ENCODE data around the gene GHITM. TPM values are rescaled to one million over a fixed set of nuclear protein-coding genes. Genes with fewer than 3 reads are reported as not detected.
"Not testable (repeated sequence)": the region's sequence is repeated elsewhere in the genome, so short reads cannot be mapped to it uniquely, and the experiment has no call there.

The GHITM gene
- total RNA-seq, 2 donors from 2014 or later = 121 to 157 TPM

DNA sequence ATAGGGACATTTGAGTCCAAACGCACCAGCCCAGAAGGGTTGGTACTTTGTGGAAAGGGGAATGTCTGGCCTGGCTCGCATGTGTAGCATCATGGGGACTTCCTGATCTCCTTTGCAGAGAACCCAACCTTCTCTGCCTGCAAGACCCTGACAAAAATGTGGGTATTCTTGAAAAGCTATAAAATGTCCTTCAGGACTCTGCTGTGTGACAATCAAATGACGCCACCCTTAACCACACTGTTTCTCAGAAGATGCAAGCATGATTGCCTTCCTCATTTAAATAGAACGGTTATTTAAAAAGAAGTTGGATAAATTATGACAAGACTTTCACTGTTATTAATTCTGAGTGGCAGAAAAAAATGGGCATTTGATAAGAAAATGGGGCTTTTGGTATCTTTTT is 19.2 kb downstream of the GHITM start:
- DNase-seq (ENCODE audit: low spot score) = no peak
- no peak for ATAC-seq
- Mint-ChIP-seq H3K27me3 (peaks cover 0 to 8% of the 10 kb centered on the region in 2 donors), H3K4me3 (peak overlapping the region; percentile 43), H3K4me1 (ENCODE audit: low read depth in 2 of 2) (peaks cover 33 to 35% of the 10 kb centered on the region in 2 donors), H3K27ac (peak overlapping the region; percentile 74 to 90), H3K36me3 (peaks cover 12% of the 10 kb centered on the region), H3K9me3 (no peaks in the 10 kb centered on the region)

DNA sequence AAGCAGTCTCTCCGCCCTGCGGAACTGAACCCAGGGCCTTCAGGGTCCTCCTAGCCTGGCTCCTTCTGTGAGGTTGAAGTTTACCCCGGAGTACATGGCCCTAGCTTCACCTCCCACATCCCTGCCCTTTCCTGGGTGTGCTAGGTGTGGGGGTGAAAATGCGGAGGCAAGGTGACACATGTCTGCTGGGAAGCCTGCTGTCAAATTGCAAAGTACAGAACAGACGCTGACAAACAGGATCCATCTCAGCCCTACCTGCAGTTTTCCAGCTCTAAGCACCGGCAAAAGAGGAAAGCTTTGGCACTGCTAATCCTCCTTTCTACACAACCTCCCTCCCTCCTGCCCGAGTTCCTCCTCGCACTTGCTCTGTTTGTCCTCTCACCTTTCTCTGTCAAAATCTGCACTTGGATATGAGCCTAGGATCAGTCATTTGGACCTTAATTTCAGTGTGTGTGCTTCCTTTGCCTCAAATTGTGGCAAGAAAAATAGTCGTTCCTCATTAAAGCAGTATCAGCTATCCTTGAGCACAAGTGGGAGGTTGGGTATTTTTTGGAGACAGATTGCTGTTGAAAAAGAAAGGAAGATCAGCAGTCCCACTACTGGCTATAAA is 19.9 kb downstream of the GHITM start:
- Mint-ChIP-seq H3K27me3 (peaks cover 0 to 9% of the 10 kb centered on the region in 2 donors), H3K4me1 (ENCODE audit: low read depth in 2 of 2) (peaks cover 35 to 36% of the 10 kb centered on the region in 2 donors), H3K36me3 (peaks cover 9% of the 10 kb centered on the region), H3K27ac (peak overlapping the region; percentile 47 to 90), H3K9me3 (no peaks in the 10 kb centered on the region), H3K4me3 (no peak overlapping the region)
- DNase-seq (ENCODE audit: low spot score) = no peak
- ATAC-seq = no peak

DNA sequence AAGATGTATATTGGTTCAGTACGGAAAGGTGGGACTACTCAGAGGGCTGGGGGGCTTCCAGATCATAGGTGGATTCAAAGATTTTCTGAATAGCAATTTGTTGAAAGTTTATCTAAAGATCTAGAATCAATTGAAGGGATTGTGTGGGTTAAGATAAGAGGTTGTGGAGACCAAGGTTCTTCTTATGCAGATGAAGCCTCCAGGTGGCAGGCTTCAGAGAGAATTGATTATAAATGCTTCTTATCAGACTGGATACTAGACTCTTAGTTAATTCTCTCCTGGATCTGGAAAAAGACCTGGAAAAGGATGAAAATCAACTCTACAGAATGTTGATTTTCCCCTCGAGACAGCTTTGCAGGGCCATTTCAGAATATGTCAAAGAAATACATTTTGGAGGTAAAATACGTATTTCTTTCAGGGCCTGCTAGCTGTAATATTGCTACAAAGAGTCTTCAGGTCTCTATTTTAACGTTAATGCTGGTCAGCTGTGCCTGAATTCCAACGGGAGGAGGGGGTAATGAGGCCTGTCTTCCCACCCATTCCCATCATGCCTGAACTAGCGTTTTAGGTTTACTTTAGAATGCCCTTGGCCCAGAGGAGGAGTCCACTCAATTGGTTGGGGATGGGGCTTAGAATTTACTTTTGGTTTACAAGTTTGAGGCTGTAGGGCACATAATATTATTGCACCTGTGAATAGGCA is 21.5 kb downstream of the GHITM start:
- Mint-ChIP-seq H3K4me3 (no peak overlapping the region), H3K4me1 (ENCODE audit: low read depth in 2 of 2) (peaks cover 31 to 32% of the 10 kb centered on the region in 2 donors), H3K27me3 (peaks cover 0 to 9% of the 10 kb centered on the region in 2 donors), H3K36me3 (peaks cover 3% of the 10 kb centered on the region), H3K27ac (no peak overlapping the region), H3K9me3 (no peaks in the 10 kb centered on the region)
- DNase-seq (ENCODE audit: low spot score) = no peak
- ATAC-seq = no peak

DNA sequence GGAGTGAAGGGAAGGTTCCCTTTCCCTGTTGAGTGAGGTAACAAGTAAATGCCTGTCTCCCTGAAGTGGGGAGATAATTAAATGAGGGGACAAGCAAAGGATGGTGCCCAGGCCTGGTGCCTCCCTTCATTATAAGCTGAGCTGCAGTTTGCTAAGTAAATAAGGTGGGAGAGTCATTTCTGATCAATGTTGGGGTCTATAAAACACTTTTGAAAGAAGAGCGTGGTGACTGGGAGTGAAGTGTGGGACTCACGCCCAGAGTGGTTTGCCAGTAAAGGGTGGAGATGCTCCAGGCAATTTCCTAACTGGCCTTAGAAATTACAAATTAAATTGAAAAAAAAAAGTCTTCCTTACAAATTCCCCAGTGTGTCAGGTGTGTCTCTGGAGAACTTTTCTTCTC is 24.7 kb downstream of the GHITM start:
- ATAC-seq = no peak

GRCh38 chr10:84164442-84164841 is 25.1 kb downstream of the GHITM start:
- Mint-ChIP-seq H3K9me3 (no peaks in the 10 kb centered on the region), H3K4me1 (ENCODE audit: low read depth in 2 of 2) (peaks cover 2 to 6% of the 10 kb centered on the region in 2 donors), H3K27me3 (peaks cover 0 to 6% of the 10 kb centered on the region in 2 donors), H3K36me3 (no peaks in the 10 kb centered on the region), H3K4me3 (no peak overlapping the region), H3K27ac (no peak overlapping the region)
- DNase-seq (ENCODE audit: low spot score) (no peak), ATAC-seq (no peak)

More for the DNA sequence above, 24.7 kb downstream of the GHITM start:
- no peak for DNase-seq (ENCODE audit: low spot score)
- Mint-ChIP-seq H3K27ac (no peak overlapping the region), H3K4me1 (ENCODE audit: low read depth in 2 of 2) (peaks cover 6 to 10% of the 10 kb centered on the region in 2 donors), H3K4me3 (no peak overlapping the region), H3K27me3 (peaks cover 0 to 9% of the 10 kb centered on the region in 2 donors), H3K36me3 (no peaks in the 10 kb centered on the region), H3K9me3 (no peaks in the 10 kb centered on the region)

- peaks cover 0 to 6% of the 10 kb centered on the region in 2 donors for H3K4me1 Mint-ChIP-seq (ENCODE audit: low read depth in 2 of 2)
- no peak overlapping the region for H3K27ac Mint-ChIP-seq
- DNase-seq (ENCODE audit: low spot score) = no peak
- peaks cover 0 to 2% of the 10 kb centered on the region in 2 donors for H3K27me3 Mint-ChIP-seq
- no peaks in the 10 kb centered on the region for H3K9me3 Mint-ChIP-seq
- H3K36me3 Mint-ChIP-seq = no peaks in the 10 kb centered on the region
- no peak overlapping the region for H3K4me3 Mint-ChIP-seq
- no peak for ATAC-seq
Measured at GRCh38 chr10:84166620-84167288, 27.4 kb downstream of the GHITM start.

DNA sequence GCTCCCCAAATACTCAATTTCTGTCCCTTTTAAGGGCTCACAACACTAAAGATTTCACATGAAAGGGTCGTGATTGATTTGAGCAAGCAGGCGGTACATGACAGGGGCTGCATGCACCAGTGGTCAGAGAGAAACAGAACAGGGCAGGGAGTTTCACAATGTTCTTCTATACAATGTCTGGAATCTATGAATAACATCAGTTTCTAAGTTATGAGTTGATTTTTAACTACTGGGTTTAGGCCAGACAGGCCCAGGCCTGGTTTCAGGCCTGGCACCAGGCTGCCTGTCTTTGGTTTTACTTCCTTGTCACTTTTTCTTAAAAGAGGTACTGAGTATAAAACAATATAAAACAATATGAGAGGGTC is 28.0 kb downstream of the GHITM start:
- DNase-seq (ENCODE audit: low spot score); H3K9me3 Mint-ChIP-seq; ATAC-seq; H3K4me1 Mint-ChIP-seq (ENCODE audit: low read depth in 2 of 2); H3K4me3 Mint-ChIP-seq; H3K27ac Mint-ChIP-seq; H3K27me3 Mint-ChIP-seq; H3K36me3 Mint-ChIP-seq: not testable (repeated sequence)

- not testable (repeated sequence) for H3K27me3 Mint-ChIP-seq; H3K27ac Mint-ChIP-seq; DNase-seq (ENCODE audit: low spot score); ATAC-seq; H3K9me3 Mint-ChIP-seq; H3K36me3 Mint-ChIP-seq; H3K4me3 Mint-ChIP-seq; H3K4me1 Mint-ChIP-seq (ENCODE audit: low read depth in 2 of 2)
Measured at GRCh38 chr10:84168382-84168781, 29.1 kb downstream of the GHITM start.

- H3K27me3 Mint-ChIP-seq; H3K36me3 Mint-ChIP-seq; ATAC-seq; H3K4me3 Mint-ChIP-seq; DNase-seq (ENCODE audit: low spot score); H3K4me1 Mint-ChIP-seq (ENCODE audit: low read depth in 2 of 2); H3K9me3 Mint-ChIP-seq: not testable (repeated sequence)
- peak overlapping the region in 1 of 2 donors; percentile 56 for H3K27ac Mint-ChIP-seq
Measured at GRCh38 chr10:84171237-84171636, 31.9 kb downstream of the GHITM start.

- not testable (repeated sequence) for DNase-seq (ENCODE audit: low spot score); ATAC-seq; H3K4me1 Mint-ChIP-seq (ENCODE audit: low read depth in 2 of 2); H3K9me3 Mint-ChIP-seq; H3K27me3 Mint-ChIP-seq; H3K4me3 Mint-ChIP-seq; H3K27ac Mint-ChIP-seq; H3K36me3 Mint-ChIP-seq
Measured at GRCh38 chr10:84171700-84172466, 32.6 kb downstream of the GHITM start.

DNA sequence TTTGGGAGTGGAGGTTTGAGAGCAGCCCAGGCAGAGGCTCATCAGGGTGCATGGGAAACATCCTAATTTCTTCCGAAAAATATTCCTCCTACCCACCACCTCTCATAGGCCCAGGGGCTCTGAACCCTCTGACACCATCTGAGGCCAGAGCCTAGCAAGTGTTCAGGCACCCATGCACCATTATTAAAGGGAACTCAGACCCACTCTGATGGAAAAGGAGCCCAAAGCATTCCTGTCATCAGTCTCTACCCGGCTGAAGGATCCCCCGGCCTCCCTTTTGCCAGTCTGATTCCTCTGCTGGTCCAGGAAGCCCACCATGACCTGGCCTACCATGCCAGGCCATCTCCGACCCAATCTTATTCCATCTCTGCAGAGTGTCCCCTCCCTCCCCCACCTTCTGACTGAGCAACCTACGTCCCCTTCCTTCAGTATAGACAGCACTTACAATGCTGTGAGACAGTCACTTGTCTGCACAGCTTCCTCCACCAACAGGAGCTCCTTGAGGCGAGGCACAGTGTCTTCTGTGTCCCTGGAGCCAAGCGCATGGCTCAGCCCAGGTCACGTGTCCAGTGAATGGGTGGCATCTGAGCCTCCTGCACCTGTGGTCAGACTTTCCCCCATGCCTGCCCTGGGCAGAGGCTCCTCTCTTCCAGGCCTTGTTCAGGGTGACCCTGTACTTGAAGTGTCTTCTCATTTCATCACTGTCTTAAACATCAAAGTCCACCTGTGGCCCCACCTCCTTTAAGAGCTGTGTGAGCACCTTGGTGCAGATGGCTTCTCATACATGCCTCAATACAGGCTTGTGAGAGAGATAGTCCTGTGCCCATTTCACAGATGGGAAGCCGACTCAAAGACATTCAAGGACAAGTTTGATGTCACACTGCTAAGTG is 33.4 kb downstream of the GHITM start:
- Mint-ChIP-seq H3K36me3 (no peaks in the 10 kb centered on the region), H3K27me3 (no peaks in the 10 kb centered on the region), H3K4me3 (no peak overlapping the region), H3K27ac (no peak overlapping the region), H3K9me3 (no peaks in the 10 kb centered on the region), H3K4me1 (ENCODE audit: low read depth in 2 of 2) (peaks cover 6 to 11% of the 10 kb centered on the region in 2 donors)
- ATAC-seq (no peak), DNase-seq (ENCODE audit: low spot score) (no peak)

DNA sequence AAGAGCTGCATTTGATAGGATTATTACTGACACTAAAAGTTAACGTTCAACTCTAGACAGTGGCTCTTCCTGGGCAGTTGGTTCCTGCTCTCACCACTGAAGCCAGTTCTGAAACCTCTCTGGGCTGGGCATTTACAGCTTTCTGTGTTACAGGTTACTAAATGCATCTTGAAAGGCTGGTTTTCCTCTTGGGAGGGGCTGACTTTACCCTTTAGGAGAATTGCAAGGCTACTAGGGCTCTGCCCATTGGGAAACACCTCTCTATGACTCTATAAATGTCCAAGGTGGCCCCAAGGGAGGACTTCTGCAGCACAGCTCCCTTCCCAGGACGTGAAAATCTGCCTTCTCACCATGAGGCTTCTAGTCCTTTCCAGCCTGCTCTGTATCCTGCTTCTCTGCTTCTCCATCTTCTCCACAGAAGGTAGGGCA is 34.2 kb downstream of the GHITM start, which contains the start of gene GPR15LG:
TSS of gene GPR15LG (plus strand) at position 301 of the 429 bp plus-strand sequence. CDS start at position 352, 51 bp downstream.
- no peak for DNase-seq (ENCODE audit: low spot score)
- Mint-ChIP-seq H3K4me3 (no peak within 1 kb of the TSS), H3K4me1 (ENCODE audit: low read depth in 2 of 2) (peaks cover 6 to 11% of the 10 kb centered on the region in 2 donors), H3K36me3 (no peaks in the 10 kb centered on the region), H3K27ac (no peak within 1 kb of the TSS), H3K9me3 (no peaks in the 10 kb centered on the region), H3K27me3 (no peaks in the 10 kb centered on the region)
- ATAC-seq = no peak

DNA sequence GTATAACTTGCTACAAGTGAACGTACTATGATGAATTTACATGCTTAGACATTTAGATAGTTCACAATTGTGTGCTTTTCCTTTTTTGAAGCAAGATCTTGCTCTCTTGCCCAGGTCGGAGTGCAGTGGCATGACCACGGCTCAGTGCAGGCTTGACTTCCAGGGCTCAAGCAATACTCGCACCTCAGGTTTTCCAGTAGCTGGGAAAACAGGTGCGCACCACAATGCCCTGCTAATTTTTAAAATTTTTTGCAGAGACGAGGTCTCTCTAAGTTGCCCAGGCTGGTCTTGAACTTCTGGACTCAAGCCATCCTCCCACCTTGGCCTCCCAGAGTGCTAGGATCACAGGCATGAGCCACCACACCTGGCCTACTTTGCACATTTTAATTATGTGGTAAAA is 36.1 kb downstream of the GHITM start:
- Mint-ChIP-seq H3K27me3 (no peaks in the 10 kb centered on the region), H3K9me3 (no peaks in the 10 kb centered on the region), H3K36me3 (no peaks in the 10 kb centered on the region), H3K4me1 (ENCODE audit: low read depth in 2 of 2) (peaks cover 6 to 11% of the 10 kb centered on the region in 2 donors), H3K27ac (no peak overlapping the region), H3K4me3 (no peak overlapping the region)
- ATAC-seq (no peak), DNase-seq (ENCODE audit: low spot score) (no peak)

Measured in natural killer cell treated with Interleukin-12 subunit alpha and Interleukin-12 subunit beta and Interleukin-15 and Interleukin-18, amount 100 ng/mL, for 72 hours (primary cell).